ENCODE data around the gene QKI. TPM values are rescaled to one million over a fixed set of nuclear protein-coding genes. Genes with fewer than 3 reads are reported as not detected.
A peak's percentile ranks its signal among the peaks of the same experiment; 100 is the strongest.

The QKI gene
- polyA plus RNA-seq, 2 donors: 5.6 to 15.1 TPM

GRCh38 chr6:163389354-163389753 lies 25.2 kb upstream of the QKI start:
- Histone ChIP-seq H3K4me3 (ENCODE audit: low read depth in 1 of 2, low read length in 2 of 2) (no peak overlapping the region), H3K27me3 (ENCODE audit: control insufficient read depth in 1 of 2, insufficient read depth in 2 of 2, low read length in 2 of 2) (no peaks in the 10 kb centered on the region), H3K9me3 (ENCODE audit: control insufficient read depth in 2 of 2, insufficient read depth in 1 of 2, low read depth in 1 of 2, low read length in 1 of 2) (peaks cover 0 to 3% of the 10 kb centered on the region in 2 donors), H3K4me1 (ENCODE audit: control insufficient read depth in 2 of 2, insufficient read depth in 2 of 2, low read length in 1 of 2) (peaks cover 0 to 2% of the 10 kb centered on the region in 2 donors), H3K27ac (ENCODE audit: low read depth in 2 of 2, low read length in 1 of 2) (no peak overlapping the region), H3K36me3 (ENCODE audit: control insufficient read depth in 2 of 2, insufficient read depth in 2 of 2, low read length in 1 of 2) (no peaks in the 10 kb centered on the region)
- 89 to 95% methylated on average over 4 of the region's 4 CpGs for WGBS, 2 donors

GRCh38 chr6:163390770-163391169 lies 23.7 kb upstream of the QKI start:
- WGBS, 2 donors: 96% methylated on average over 1 of the region's 1 CpG
- Histone ChIP-seq H3K36me3 (ENCODE audit: control insufficient read depth in 2 of 2, insufficient read depth in 2 of 2, low read length in 1 of 2) (no peaks in the 10 kb centered on the region), H3K27ac (ENCODE audit: low read depth in 2 of 2, low read length in 1 of 2) (no peak overlapping the region), H3K4me1 (ENCODE audit: control insufficient read depth in 2 of 2, insufficient read depth in 2 of 2, low read length in 1 of 2) (peaks cover 0 to 2% of the 10 kb centered on the region in 2 donors), H3K4me3 (ENCODE audit: low read depth in 1 of 2, low read length in 2 of 2) (no peak overlapping the region), H3K9me3 (ENCODE audit: control insufficient read depth in 2 of 2, insufficient read depth in 1 of 2, low read depth in 1 of 2, low read length in 1 of 2) (peaks cover 0 to 3% of the 10 kb centered on the region in 2 donors), H3K27me3 (ENCODE audit: control insufficient read depth in 1 of 2, insufficient read depth in 2 of 2, low read length in 2 of 2) (no peaks in the 10 kb centered on the region)

- no peaks in the 10 kb centered on the region for H3K27me3 ChIP-seq (ENCODE audit: control insufficient read depth in 1 of 2, insufficient read depth in 2 of 2, low read length in 2 of 2)
- 58 to 70% methylated on average over 2 of the region's 2 CpGs for WGBS, 2 donors
- H3K9me3 ChIP-seq (ENCODE audit: control insufficient read depth in 2 of 2, insufficient read depth in 1 of 2, low read depth in 1 of 2, low read length in 1 of 2): peaks cover 0 to 3% of the 10 kb centered on the region in 2 donors
- peak overlapping the region in 1 of 2 donors; percentile 48 for H3K27ac ChIP-seq (ENCODE audit: low read depth in 2 of 2, low read length in 1 of 2)
- no peaks in the 10 kb centered on the region for H3K36me3 ChIP-seq (ENCODE audit: control insufficient read depth in 2 of 2, insufficient read depth in 2 of 2, low read length in 1 of 2)
- no peaks in the 10 kb centered on the region for H3K4me1 ChIP-seq (ENCODE audit: control insufficient read depth in 2 of 2, insufficient read depth in 2 of 2, low read length in 1 of 2)
- H3K4me3 ChIP-seq (ENCODE audit: low read depth in 1 of 2, low read length in 2 of 2): no peak overlapping the region
Observed at GRCh38 chr6:163391985-163392384, 22.5 kb upstream of the QKI start.

- Histone ChIP-seq H3K9me3 (ENCODE audit: control insufficient read depth in 2 of 2, insufficient read depth in 1 of 2, low read depth in 1 of 2, low read length in 1 of 2) (peaks cover 0 to 3% of the 10 kb centered on the region in 2 donors), H3K4me1 (ENCODE audit: control insufficient read depth in 2 of 2, insufficient read depth in 2 of 2, low read length in 1 of 2) (no peaks in the 10 kb centered on the region), H3K27me3 (ENCODE audit: control insufficient read depth in 1 of 2, insufficient read depth in 2 of 2, low read length in 2 of 2) (no peaks in the 10 kb centered on the region), H3K36me3 (ENCODE audit: control insufficient read depth in 2 of 2, insufficient read depth in 2 of 2, low read length in 1 of 2) (no peaks in the 10 kb centered on the region), H3K4me3 (ENCODE audit: low read depth in 1 of 2, low read length in 2 of 2) (no peak overlapping the region), H3K27ac (ENCODE audit: low read depth in 2 of 2, low read length in 1 of 2) (peak overlapping the region in 1 of 2 donors; percentile 40)
- 7 to 13% methylated on average over 2 of the region's 2 CpGs for WGBS, 2 donors
Observed at GRCh38 chr6:163392533-163392932, 22.0 kb upstream of the QKI start.

DNA sequence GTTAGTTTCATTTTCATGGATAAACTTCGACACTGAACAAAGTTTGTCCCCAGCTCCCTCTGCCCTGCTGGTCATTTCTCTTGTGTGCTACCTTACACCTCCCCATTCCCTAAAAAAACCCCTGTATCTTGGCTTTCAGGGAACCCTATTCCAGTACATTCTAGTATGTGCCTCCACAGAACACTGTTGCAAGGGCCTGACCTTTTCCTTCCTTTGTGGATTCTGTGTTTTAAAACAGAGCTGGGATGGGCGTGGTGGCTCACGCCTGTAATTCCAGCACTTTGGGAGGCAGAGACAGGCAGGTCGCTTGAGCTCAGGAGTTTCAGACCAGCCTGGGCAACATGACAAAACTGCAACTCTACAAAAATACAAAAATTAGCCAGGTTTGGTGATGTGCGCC lies 20.6 kb upstream of the QKI start:
- H3K4me3 ChIP-seq (ENCODE audit: low read depth in 1 of 2, low read length in 2 of 2): no peak overlapping the region
- H3K36me3 ChIP-seq (ENCODE audit: control insufficient read depth in 2 of 2, insufficient read depth in 2 of 2, low read length in 1 of 2): no peaks in the 10 kb centered on the region
- H3K27ac ChIP-seq (ENCODE audit: low read depth in 2 of 2, low read length in 1 of 2): no peak overlapping the region
- H3K27me3 ChIP-seq (ENCODE audit: control insufficient read depth in 1 of 2, insufficient read depth in 2 of 2, low read length in 2 of 2): no peaks in the 10 kb centered on the region
- H3K9me3 ChIP-seq (ENCODE audit: control insufficient read depth in 2 of 2, insufficient read depth in 1 of 2, low read depth in 1 of 2, low read length in 1 of 2): no peaks in the 10 kb centered on the region
- 77 to 80% methylated on average over 5 of the region's 5 CpGs for WGBS, 2 donors
- no peaks in the 10 kb centered on the region for H3K4me1 ChIP-seq (ENCODE audit: control insufficient read depth in 2 of 2, insufficient read depth in 2 of 2, low read length in 1 of 2)

DNA sequence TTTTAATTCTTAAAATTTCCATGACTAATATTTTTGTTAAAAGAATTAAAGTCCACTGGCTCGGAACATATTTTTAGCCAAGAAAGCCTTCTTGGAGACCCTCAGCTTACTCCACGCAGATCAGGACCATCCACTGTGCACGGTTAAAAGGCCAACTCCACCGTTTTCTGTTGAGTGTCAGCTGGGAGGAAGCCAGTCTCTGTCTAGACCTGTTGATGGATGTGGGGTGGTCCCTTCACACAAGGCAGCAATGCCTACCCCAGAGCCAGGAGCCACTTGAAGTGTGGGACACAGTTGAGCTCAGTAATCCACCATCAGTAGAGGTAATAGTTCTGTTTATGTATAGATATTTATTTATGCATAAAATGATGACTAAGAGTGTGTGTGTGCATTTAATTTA lies 19.9 kb upstream of the QKI start:
- 79% methylated on average over 4 of the region's 4 CpGs for WGBS, 2 donors
- Histone ChIP-seq H3K4me3 (ENCODE audit: low read depth in 1 of 2, low read length in 2 of 2) (no peak overlapping the region), H3K4me1 (ENCODE audit: control insufficient read depth in 2 of 2, insufficient read depth in 2 of 2, low read length in 1 of 2) (no peaks in the 10 kb centered on the region), H3K27me3 (ENCODE audit: control insufficient read depth in 1 of 2, insufficient read depth in 2 of 2, low read length in 2 of 2) (no peaks in the 10 kb centered on the region), H3K9me3 (ENCODE audit: control insufficient read depth in 2 of 2, insufficient read depth in 1 of 2, low read depth in 1 of 2, low read length in 1 of 2) (no peaks in the 10 kb centered on the region), H3K27ac (ENCODE audit: low read depth in 2 of 2, low read length in 1 of 2) (no peak overlapping the region), H3K36me3 (ENCODE audit: control insufficient read depth in 2 of 2, insufficient read depth in 2 of 2, low read length in 1 of 2) (no peaks in the 10 kb centered on the region)

DNA sequence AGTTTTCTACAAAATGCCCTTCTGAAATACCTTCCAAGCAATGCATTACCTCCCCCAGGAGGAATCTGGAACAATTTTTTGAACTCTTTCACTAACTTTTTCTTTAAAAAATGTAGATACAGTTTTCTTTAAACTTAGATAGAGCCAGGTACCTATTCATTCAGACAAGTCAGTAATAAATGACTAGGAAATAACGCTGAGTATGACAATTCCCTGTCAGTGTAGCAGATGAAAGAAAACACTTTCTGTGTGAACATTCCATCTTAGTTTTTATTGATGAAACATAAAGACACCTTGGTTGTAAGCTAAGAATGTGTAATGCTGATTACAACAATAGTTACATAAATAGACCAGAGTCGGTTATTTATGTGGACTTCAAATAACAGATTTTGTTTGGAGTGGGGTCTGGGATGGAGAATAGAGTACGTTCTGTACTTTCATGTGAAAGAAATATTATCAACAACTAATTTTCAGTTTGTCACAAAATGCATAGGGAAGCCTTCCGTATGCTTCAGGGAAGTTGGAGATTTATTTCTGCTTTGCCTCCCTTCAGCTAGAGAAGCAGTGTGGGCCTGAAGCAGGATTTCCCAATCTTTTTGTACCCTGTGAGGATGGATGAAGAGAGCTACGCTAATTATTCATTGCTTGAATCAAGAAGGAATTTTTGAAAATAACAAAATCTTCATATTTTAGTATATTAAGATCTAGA lies 19.2 kb upstream of the QKI start:
- H3K4me3 ChIP-seq (ENCODE audit: low read depth in 1 of 2, low read length in 2 of 2): no peak overlapping the region
- H3K4me1 ChIP-seq (ENCODE audit: control insufficient read depth in 2 of 2, insufficient read depth in 2 of 2, low read length in 1 of 2): no peaks in the 10 kb centered on the region
- H3K9me3 ChIP-seq (ENCODE audit: control insufficient read depth in 2 of 2, insufficient read depth in 1 of 2, low read depth in 1 of 2, low read length in 1 of 2): no peaks in the 10 kb centered on the region
- WGBS, 2 donors: 85 to 89% methylated on average over 5 of the region's 5 CpGs
- H3K27ac ChIP-seq (ENCODE audit: low read depth in 2 of 2, low read length in 1 of 2): no peak overlapping the region
- H3K27me3 ChIP-seq (ENCODE audit: control insufficient read depth in 1 of 2, insufficient read depth in 2 of 2, low read length in 2 of 2): no peaks in the 10 kb centered on the region
- no peaks in the 10 kb centered on the region for H3K36me3 ChIP-seq (ENCODE audit: control insufficient read depth in 2 of 2, insufficient read depth in 2 of 2, low read length in 1 of 2)

DNA sequence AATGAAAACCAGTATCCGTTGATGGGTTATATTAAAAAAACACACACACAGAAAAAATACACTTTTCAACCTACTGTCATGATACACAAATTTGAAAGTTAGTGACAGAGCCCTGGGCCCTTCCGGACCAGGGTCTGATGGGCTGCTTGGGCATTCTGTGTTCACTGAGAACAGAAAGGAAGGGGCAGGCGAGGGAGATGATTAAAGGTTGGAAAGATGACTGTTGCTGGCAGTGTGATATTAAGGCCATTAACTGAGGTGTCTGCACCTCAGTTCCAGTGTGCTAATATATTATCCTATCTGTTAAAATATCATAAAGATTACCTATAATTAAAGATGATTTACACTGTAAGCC lies 18.7 kb upstream of the QKI start:
- H3K27me3 ChIP-seq (ENCODE audit: control insufficient read depth in 1 of 2, insufficient read depth in 2 of 2, low read length in 2 of 2): no peaks in the 10 kb centered on the region
- WGBS, 2 donors: 89 to 96% methylated on average over 3 of the region's 3 CpGs
- no peak overlapping the region for H3K27ac ChIP-seq (ENCODE audit: low read depth in 2 of 2, low read length in 1 of 2)
- no peaks in the 10 kb centered on the region for H3K9me3 ChIP-seq (ENCODE audit: control insufficient read depth in 2 of 2, insufficient read depth in 1 of 2, low read depth in 1 of 2, low read length in 1 of 2)
- no peaks in the 10 kb centered on the region for H3K36me3 ChIP-seq (ENCODE audit: control insufficient read depth in 2 of 2, insufficient read depth in 2 of 2, low read length in 1 of 2)
- no peaks in the 10 kb centered on the region for H3K4me1 ChIP-seq (ENCODE audit: control insufficient read depth in 2 of 2, insufficient read depth in 2 of 2, low read length in 1 of 2)
- H3K4me3 ChIP-seq (ENCODE audit: low read depth in 1 of 2, low read length in 2 of 2): no peak overlapping the region

GRCh38 chr6:163397326-163397725 lies 17.2 kb upstream of the QKI start:
- Histone ChIP-seq H3K4me3 (ENCODE audit: low read depth in 1 of 2, low read length in 2 of 2) (no peak overlapping the region), H3K27me3 (ENCODE audit: control insufficient read depth in 1 of 2, insufficient read depth in 2 of 2, low read length in 2 of 2) (no peaks in the 10 kb centered on the region), H3K36me3 (ENCODE audit: control insufficient read depth in 2 of 2, insufficient read depth in 2 of 2, low read length in 1 of 2) (no peaks in the 10 kb centered on the region), H3K9me3 (ENCODE audit: control insufficient read depth in 2 of 2, insufficient read depth in 1 of 2, low read depth in 1 of 2, low read length in 1 of 2) (no peaks in the 10 kb centered on the region), H3K4me1 (ENCODE audit: control insufficient read depth in 2 of 2, insufficient read depth in 2 of 2, low read length in 1 of 2) (no peaks in the 10 kb centered on the region), H3K27ac (ENCODE audit: low read depth in 2 of 2, low read length in 1 of 2) (no peak overlapping the region)
- 52 to 59% methylated on average over 4 of the region's 4 CpGs for WGBS, 2 donors

DNA sequence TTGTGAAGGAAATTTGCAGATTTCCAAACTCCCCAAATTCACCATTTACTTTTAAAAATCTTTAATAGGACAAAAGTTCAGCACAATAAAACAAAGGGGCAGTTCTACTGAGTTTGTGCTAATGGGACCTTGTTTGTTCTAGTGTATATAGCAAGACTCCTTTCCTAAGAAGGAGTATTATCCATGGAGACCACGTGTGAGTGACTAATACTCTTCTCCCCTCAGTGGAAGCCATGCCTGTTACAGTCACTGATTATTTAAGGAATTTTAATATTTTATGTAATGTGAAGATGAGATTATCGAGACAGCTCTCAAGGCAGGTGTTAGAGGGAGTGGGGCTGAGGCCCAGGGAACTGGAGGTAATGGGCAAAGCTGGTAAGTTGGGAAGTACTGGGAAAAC lies 16.4 kb upstream of the QKI start:
- Histone ChIP-seq H3K27me3 (ENCODE audit: control insufficient read depth in 1 of 2, insufficient read depth in 2 of 2, low read length in 2 of 2) (no peaks in the 10 kb centered on the region), H3K36me3 (ENCODE audit: control insufficient read depth in 2 of 2, insufficient read depth in 2 of 2, low read length in 1 of 2) (no peaks in the 10 kb centered on the region), H3K4me1 (ENCODE audit: control insufficient read depth in 2 of 2, insufficient read depth in 2 of 2, low read length in 1 of 2) (no peaks in the 10 kb centered on the region), H3K9me3 (ENCODE audit: control insufficient read depth in 2 of 2, insufficient read depth in 1 of 2, low read depth in 1 of 2, low read length in 1 of 2) (no peaks in the 10 kb centered on the region), H3K27ac (ENCODE audit: low read depth in 2 of 2, low read length in 1 of 2) (no peak overlapping the region), H3K4me3 (ENCODE audit: low read depth in 1 of 2, low read length in 2 of 2) (no peak overlapping the region)
- WGBS, 2 donors: 79 to 87% methylated on average over 2 of the region's 2 CpGs

Data from esophagus (tissue), 2 donors.